Dendritic cell treated with granulocyte-macrophage colony-stimulating factor and Interleukin-4, amounts not matched to agents 40 ng/mL and 50 ng/mL, for 4 days (primary cell): Measurements from ENCODE around the gene UNG.

Experiments used
- H3K27ac Mint-ChIP-seq: one replicate; pipeline ENCODE4 v1.8.0; 2022; ENCODE audit warnings: mild to moderate bottlenecking, mixed read lengths
- H3K27me3 Mint-ChIP-seq: one replicate; pipeline ENCODE4 v1.8.0; 2022; ENCODE audit warnings: mild to moderate bottlenecking, mixed read lengths
- H3K36me3 Mint-ChIP-seq: one replicate; pipeline ENCODE4 v1.8.0; 2022; ENCODE audit warnings: low read depth, mixed read lengths
- H3K4me1 Mint-ChIP-seq: one replicate; pipeline ENCODE4 v1.8.0; 2022; ENCODE audit warnings: low read depth, mixed read lengths
- H3K4me3 Mint-ChIP-seq: one replicate; pipeline ENCODE4 v1.8.0; 2022; ENCODE audit warnings: mild to moderate bottlenecking, moderate library complexity, mixed read lengths
- H3K9me3 Mint-ChIP-seq: one replicate; pipeline ENCODE4 v1.8.0; 2022; ENCODE audit warnings: mixed read lengths
- intact Hi-C: fragments of 100-400 bp; cut with micrococcal nuclease; formaldehyde crosslinking; loops from one replicate; pipeline ENCODE4 v1.15.0; 2022

The UNG gene

DNA sequence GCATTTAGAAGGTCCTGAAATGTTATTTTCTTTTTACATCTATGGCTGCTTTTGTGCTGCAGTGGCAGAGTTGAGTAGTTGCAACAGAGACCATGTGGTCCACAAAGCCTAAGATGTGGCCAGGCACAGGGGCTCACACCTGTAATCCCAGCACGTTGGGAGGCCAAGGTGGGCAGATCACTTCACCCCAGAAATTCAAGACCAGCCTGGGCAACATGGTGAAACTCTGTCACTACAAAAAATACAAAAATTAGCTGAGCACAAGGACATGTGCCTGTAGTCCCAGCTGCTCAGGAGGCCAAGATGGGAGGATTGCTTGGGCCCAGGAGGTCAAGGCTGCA lies 31.6 kb upstream of the UNG start:
- Mint-ChIP-seq H3K4me3 (no peak overlapping the region), H3K27me3 (no peaks in the 10 kb centered on the region), H3K4me1 (no peaks in the 10 kb centered on the region), H3K9me3 (no peaks in the 10 kb centered on the region), H3K27ac (no peak overlapping the region), H3K36me3 (peaks cover 52% of the 10 kb centered on the region)
- intact Hi-C loops: no loop called here

DNA sequence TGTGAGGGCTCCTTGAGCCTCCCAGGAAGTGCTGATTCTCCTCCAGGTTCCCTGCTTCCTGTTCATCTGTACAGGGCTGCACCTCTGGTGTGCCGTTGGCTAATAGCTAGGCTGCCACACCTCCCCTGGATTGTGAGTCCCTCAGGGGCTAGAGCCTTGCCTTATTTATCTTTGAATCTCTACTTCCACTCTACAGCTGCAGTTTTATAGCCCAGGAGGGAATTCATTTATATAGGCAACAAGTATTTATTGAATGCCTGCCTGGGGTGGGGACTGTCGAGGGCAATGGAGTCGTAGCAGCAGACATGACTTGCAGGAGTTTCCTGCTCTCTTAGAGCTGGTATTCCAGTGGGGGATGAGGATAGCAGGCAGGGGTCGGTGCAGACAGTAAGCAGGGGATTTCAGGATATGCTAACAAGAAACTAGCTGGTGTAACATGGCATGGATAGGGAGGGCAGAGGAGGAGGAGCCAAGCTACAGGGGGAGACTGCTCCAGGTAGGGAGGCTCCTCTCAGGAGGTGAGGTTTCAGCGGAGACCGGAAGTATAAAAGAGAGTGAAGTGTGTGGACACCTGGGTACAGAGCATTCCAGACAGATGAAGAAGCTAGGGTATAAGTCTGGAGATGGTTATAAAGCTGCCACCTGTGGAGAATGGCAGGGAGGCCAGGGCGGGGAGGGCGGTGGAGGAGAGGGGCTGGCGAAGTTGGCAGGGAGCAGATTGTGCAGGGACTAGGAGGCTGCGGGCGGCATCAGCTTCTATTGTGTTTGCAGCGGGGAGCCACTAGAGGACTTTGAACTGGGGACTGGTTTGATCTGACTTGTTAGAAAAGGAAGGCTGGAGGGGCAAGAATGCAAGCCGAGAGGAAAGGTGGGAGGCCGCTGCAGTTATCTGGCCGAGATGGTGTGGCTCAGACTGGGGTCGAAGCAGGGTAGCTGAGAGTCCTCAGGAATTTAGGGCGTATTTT lies 27.8 kb upstream of the UNG start:
- H3K9me3 Mint-ChIP-seq: no peaks in the 10 kb centered on the region
- H3K4me1 Mint-ChIP-seq: no peaks in the 10 kb centered on the region
- no peak overlapping the region for H3K27ac Mint-ChIP-seq
- no peaks in the 10 kb centered on the region for H3K27me3 Mint-ChIP-seq
- H3K4me3 Mint-ChIP-seq: no peak overlapping the region
- H3K36me3 Mint-ChIP-seq: peaks cover 66% of the 10 kb centered on the region
- intact Hi-C loops: no loop called here

DNA sequence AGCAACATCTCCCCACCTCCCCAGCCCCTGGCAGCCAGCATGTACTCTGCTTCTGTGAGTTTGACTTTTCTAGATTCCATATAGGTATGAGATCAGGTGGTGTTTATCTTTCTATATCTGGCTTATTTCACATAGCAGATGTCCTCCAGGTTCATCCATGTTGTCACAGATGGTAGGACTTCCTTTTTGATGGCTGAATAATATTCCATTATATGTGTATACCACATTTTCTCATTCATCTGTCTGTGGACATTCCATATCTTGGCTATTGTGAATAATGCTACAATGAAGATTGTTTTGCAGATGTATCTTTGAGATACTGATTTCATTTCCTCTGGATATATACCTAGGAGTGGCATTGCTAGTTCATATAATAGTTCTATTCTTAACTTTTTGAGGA lies 22.5 kb upstream of the UNG start:
- Mint-ChIP-seq H3K9me3 (no peaks in the 10 kb centered on the region), H3K36me3 (peaks cover 71% of the 10 kb centered on the region), H3K4me3 (no peak overlapping the region), H3K27ac (no peak overlapping the region), H3K27me3 (no peaks in the 10 kb centered on the region), H3K4me1 (no peaks in the 10 kb centered on the region)
- intact Hi-C loops: no loop called here

DNA sequence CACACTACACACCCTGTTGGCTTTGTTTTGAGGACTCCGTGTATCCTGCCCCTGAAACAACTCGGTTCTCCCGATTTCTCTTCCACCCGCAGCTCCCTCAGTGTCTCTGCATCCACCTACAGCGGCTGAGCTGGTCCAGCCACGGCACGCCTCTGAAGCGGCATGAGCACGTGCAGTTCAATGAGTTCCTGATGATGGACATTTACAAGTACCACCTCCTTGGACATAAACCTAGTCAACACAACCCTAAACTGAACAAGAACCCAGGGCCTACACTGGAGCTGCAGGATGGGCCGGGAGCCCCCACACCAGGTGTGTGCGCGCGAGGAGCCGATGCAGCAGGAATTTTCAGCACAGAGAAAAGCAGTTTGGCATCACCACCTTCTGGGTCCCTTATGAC lies 14.6 kb upstream of the UNG start:
- H3K27ac Mint-ChIP-seq: no peak overlapping the region
- H3K36me3 Mint-ChIP-seq: peaks cover 83% of the 10 kb centered on the region
- intact Hi-C loops: no loop called here
- no peaks in the 10 kb centered on the region for H3K9me3 Mint-ChIP-seq
- no peaks in the 10 kb centered on the region for H3K4me1 Mint-ChIP-seq
- no peaks in the 10 kb centered on the region for H3K27me3 Mint-ChIP-seq
- no peak overlapping the region for H3K4me3 Mint-ChIP-seq

DNA sequence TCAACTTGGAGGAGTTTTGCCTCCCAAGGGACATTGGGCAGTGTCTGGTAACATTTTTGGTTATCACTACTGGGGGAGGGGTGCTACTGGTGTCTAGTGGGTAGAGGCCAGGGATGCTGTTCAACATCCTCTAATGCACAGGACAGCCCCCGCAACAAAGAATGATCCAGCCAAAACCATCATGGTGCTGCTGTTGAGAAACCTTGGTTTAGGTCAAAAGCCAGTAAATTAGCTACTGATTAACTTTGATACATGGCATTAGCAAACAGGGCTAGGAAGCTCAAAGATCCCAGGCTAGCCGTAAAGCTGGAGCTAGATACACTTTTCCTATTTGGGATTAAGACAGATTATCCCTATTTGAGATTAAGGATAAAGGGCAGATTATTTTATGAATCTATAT lies 13.0 kb upstream of the UNG start:
- Mint-ChIP-seq H3K9me3 (no peaks in the 10 kb centered on the region), H3K27me3 (no peaks in the 10 kb centered on the region), H3K36me3 (peaks cover 82% of the 10 kb centered on the region), H3K4me3 (no peak overlapping the region), H3K4me1 (no peaks in the 10 kb centered on the region), H3K27ac (no peak overlapping the region)
- intact Hi-C loops: no loop called here

DNA sequence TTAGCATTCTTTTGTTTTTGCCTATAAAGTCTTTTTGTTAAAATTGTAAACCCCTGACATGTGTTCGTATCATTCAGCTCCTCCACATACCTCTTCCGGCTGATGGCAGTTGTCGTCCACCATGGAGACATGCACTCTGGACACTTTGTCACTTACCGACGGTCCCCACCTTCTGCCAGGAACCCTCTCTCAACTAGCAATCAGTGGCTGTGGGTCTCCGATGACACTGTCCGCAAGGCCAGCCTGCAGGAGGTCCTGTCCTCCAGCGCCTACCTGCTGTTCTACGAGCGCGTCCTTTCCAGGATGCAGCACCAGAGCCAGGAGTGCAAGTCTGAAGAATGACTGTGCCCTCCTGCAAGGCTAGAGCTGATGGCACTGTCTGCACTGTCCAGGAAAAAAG lies 11.8 kb upstream of the UNG start:
- intact Hi-C loops: no loop called here
- Mint-ChIP-seq H3K9me3 (no peaks in the 10 kb centered on the region), H3K4me3 (no peak overlapping the region), H3K27me3 (no peaks in the 10 kb centered on the region), H3K27ac (no peak overlapping the region), H3K36me3 (peaks cover 82% of the 10 kb centered on the region), H3K4me1 (no peaks in the 10 kb centered on the region)

DNA sequence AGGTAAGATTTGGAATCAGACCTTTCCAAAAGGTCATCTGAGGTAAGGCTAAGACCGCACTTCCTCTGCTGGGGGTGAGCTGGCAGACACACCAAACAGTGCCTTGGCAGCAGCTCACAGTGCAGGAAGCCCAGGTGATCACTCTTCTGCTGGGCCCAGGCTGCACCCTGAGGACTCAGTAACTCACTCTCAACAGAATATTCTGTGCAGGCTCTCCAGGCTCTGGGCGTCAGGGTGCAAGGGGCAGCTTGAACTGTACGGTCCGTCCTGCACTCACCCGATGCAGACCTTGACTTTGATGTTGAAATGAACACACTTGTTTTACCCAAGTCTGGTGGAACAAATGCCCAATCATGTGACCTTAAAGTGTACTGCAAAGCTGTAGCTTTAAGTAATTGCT lies 10.1 kb upstream of the UNG start:
- Mint-ChIP-seq H3K27me3 (no peaks in the 10 kb centered on the region), H3K9me3 (no peaks in the 10 kb centered on the region), H3K4me3 (no peak overlapping the region), H3K36me3 (peaks cover 71% of the 10 kb centered on the region), H3K4me1 (peaks cover 7% of the 10 kb centered on the region), H3K27ac (no peak overlapping the region)
- intact Hi-C loops: no loop called here

DNA sequence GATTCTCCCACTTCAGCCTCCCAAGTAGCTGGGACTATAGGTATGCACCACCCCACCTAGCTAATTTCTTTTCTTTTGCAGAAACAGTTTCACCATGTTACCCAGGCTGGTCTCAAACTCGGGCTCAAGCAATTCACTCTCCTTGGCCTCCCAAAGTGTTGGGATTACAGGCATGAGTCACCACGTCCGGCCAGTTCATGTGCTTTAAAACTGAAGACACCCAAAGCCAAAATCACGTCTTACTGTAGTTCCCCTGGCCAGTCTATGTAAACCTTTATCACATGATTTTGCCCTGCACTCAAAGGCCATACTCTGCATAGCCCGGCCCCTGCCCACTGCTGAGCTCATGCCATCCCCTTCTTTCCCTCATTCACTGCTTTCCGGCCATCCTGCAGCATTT lies 8.6 kb upstream of the UNG start:
- Mint-ChIP-seq H3K4me1 (peaks cover 22% of the 10 kb centered on the region), H3K27ac (no peak overlapping the region), H3K36me3 (peaks cover 55% of the 10 kb centered on the region), H3K9me3 (no peaks in the 10 kb centered on the region), H3K4me3 (no peak overlapping the region), H3K27me3 (no peaks in the 10 kb centered on the region)
- intact Hi-C loops: no loop called here

DNA sequence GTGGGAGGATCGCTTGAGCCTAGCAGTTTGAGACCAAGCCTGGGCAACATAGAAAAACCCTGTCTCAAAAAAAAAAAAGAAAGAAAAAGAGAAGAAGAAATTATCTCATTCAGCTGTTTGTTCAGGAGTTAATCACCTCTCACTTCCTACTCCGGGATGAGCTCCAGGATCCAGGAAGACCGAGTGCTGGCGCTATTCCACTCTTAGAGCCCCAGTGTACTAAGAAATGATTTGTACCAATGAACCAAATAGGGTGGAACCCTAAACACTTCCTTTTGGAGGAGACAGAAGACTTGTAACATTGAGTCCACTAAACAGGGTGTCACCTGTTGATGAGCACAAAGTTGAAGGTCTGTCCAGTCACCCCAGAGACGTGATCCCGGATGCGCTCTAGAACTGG lies 7.7 kb upstream of the UNG start:
- no peaks in the 10 kb centered on the region for H3K27me3 Mint-ChIP-seq
- intact Hi-C loops: loop anchor here (10.0 kb wide), 4 partner anchors 135 to 475 kb away; partner anchors contain the start of gene DAO
- peaks cover 25% of the 10 kb centered on the region for H3K4me1 Mint-ChIP-seq
- no peaks in the 10 kb centered on the region for H3K9me3 Mint-ChIP-seq
- no peak overlapping the region for H3K27ac Mint-ChIP-seq
- H3K36me3 Mint-ChIP-seq: peaks cover 52% of the 10 kb centered on the region
- H3K4me3 Mint-ChIP-seq: no peak overlapping the region

DNA sequence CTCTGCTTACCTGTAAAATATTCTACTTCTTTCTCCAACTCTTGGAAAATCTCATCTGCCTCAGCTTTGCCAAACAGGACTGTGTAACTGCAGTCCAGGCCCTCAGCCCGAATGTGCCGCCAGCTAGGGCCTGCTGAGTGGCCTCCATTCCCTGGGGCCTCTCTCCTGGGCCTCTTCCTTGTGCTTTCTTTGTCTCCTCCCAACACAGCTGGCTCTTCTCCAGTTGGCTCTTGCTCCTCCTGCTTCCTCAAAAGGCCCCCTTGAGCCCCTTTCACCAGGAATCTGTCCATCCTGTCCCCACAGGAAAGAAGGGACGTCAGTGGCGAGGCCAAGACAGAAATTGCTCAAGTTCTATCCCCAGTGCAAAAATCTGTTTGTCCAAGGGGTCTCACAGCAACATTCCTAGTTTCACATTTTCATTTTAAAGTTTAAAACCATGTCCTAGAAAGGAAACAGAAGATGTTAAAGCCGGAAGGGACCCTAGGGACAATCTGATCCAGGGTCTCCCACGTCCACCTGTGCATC lies 4.8 kb upstream of the UNG start:
- no peaks in the 10 kb centered on the region for H3K9me3 Mint-ChIP-seq
- H3K27ac Mint-ChIP-seq: peak overlapping the region; percentile 66
- H3K4me1 Mint-ChIP-seq: peaks cover 25% of the 10 kb centered on the region
- intact Hi-C loops: loop anchor here (1.0 to 10.0 kb wide), 5 partner anchors 40 to 478 kb away; partner anchors contain the start of genes DAO and USP30
- H3K4me3 Mint-ChIP-seq: peak overlapping the region; percentile 74
- peaks cover 27% of the 10 kb centered on the region for H3K36me3 Mint-ChIP-seq
- no peaks in the 10 kb centered on the region for H3K27me3 Mint-ChIP-seq

DNA sequence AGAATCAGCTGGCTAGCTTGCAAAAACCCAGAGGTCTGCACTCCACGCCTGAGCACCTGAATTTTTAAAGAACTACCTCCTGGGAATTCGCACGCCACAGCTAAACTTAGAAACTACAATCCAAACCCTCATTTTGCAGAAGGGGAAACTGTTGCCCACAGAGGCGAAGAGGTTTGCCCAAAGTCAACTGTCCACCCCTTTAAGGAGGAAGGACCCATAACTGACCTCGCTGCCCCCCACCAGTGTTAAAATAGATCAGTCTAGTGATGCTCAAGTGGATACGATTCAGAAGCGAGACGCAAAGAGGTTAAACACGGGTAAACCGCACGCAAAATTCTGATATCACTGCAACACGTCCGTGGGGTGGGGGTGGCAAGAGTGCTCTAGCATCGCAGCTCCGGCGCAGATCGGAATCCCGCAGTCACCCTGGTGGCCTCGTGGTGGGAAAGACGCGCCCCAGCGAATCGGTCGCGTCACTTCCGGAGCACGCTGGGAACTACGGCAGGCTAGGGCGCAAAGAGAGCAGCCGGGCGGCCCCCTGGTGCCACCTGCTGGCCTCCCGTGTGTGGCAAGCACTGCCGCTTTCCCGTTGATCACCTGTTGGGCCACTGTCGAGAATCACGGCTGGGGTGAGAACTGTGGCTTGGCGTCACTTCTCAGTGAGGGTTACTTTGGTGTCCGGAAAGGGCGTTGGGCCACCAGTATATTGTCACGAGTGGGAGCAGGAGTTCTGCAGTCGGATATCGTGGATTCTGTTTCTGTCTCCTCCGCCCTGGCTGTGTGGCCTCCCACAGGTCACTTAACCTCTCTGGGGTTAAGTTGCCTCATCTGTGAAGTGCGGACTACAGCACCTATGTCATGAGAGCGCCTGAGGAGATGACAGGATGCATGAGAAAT lies 4.1 kb upstream of the UNG start, which contains the start of gene ALKBH2:
Gene ALKBH2 (minus strand): TSS at position 451 of the 897 bp plus-strand sequence. CDS start 686 bp downstream, outside the sequence.
- Mint-ChIP-seq H3K27ac (peak within 1 kb of the TSS; percentile 66), H3K27me3 (no peaks in the 10 kb centered on the region), H3K9me3 (no peaks in the 10 kb centered on the region), H3K4me1 (peaks cover 27% of the 10 kb centered on the region), H3K36me3 (peaks cover 27% of the 10 kb centered on the region), H3K4me3 (peak within 1 kb of the TSS; percentile 74)
- intact Hi-C loops: loop anchor here (1.0 to 10.0 kb wide), 5 partner anchors 41 to 478 kb away; partner anchors contain the start of genes DAO and USP30

DNA sequence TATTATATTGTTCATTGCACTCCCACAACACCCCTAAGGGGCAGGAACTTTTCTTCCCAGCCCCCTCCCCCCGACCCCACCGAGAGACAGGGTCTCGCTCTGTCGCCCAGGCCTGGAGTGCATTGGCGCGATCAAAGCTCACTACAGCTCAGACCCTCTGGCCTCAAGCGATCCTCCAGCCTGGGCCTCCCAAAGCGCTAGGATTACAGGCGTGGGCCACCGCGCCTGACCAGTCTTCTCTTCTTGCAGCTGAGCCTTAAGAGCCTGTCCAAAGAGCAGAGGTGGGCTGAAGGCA lies 310 bp upstream of the UNG start:
- peaks cover 6% of the 10 kb centered on the region for H3K36me3 Mint-ChIP-seq
- H3K9me3 Mint-ChIP-seq: no peaks in the 10 kb centered on the region
- intact Hi-C loops: loop anchor here (1.0 to 10.0 kb wide), 5 partner anchors 14 to 482 kb away; partner anchors contain the start of gene DAO
- H3K27ac Mint-ChIP-seq: no peak overlapping the region
- H3K4me1 Mint-ChIP-seq: peaks cover 40% of the 10 kb centered on the region
- H3K4me3 Mint-ChIP-seq: no peak overlapping the region
- no peaks in the 10 kb centered on the region for H3K27me3 Mint-ChIP-seq

DNA sequence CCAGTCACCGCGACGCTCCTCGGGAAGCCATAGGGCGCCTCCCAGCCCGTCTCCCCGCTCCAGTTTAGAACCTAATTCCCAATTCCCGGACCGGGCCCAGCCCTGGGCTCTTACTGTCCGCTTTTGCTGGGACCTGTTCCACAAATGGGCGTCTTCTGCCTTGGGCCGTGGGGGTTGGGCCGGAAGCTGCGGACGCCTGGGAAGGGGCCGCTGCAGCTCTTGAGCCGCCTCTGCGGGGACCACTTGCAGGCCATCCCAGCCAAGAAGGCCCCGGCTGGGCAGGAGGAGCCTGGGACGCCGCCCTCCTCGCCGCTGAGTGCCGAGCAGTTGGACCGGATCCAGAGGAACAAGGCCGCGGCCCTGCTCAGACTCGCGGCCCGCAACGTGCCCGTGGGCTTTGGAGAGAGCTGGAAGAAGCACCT lies 797 bp downstream of the UNG start:
- peaks cover 30% of the 10 kb centered on the region for H3K4me1 Mint-ChIP-seq
- no peaks in the 10 kb centered on the region for H3K27me3 Mint-ChIP-seq
- peak overlapping the region; percentile 75 for H3K27ac Mint-ChIP-seq
- no peaks in the 10 kb centered on the region for H3K9me3 Mint-ChIP-seq
- intact Hi-C loops: loop anchor here (10.0 kb wide), 4 partner anchors 143 to 483 kb away; partner anchors contain the start of gene DAO
- peaks cover 8% of the 10 kb centered on the region for H3K36me3 Mint-ChIP-seq
- H3K4me3 Mint-ChIP-seq: peak overlapping the region; percentile 80

DNA sequence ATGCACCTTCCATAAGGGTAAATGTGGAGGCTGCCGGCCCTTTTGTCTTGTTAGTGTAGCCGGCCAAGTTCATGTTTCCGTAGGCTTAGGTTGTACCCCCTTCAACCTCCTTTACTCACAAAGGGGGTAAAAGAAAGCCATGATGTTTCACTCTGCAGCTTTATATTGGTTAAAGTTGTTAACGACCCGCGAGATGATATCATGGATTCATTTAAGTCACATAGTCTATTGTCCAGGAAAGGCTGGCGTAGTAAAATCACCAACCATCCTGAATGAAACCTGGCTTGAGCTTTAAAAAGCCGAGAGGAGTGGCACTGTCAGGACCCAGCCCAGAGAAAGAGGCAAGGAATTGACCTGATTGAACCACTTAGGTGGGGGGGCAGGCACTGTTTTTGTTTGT lies 1.3 kb downstream of the UNG start:
- intact Hi-C loops: loop anchor here (10.0 kb wide), 4 partner anchors 144 to 484 kb away; partner anchors contain the start of gene DAO
- Mint-ChIP-seq H3K27ac (peak overlapping the region; percentile 75), H3K9me3 (no peaks in the 10 kb centered on the region), H3K4me3 (peak overlapping the region; percentile 80), H3K4me1 (peaks cover 25% of the 10 kb centered on the region), H3K27me3 (no peaks in the 10 kb centered on the region), H3K36me3 (peaks cover 12% of the 10 kb centered on the region)
